Measurements from ENCODE around the gene PPP6R2. TPM values are rescaled to one million over a fixed set of nuclear protein-coding genes. Genes with fewer than 3 reads are reported as not detected.
"Not testable (repeated sequence)": the region's sequence is repeated elsewhere in the genome, so short reads cannot be mapped to it uniquely, and the experiment has no call there.

PPP6R2 gene
- polyA plus RNA-seq, 3 donors = 9.1 to 74.5 (median 10.3) TPM

DNA sequence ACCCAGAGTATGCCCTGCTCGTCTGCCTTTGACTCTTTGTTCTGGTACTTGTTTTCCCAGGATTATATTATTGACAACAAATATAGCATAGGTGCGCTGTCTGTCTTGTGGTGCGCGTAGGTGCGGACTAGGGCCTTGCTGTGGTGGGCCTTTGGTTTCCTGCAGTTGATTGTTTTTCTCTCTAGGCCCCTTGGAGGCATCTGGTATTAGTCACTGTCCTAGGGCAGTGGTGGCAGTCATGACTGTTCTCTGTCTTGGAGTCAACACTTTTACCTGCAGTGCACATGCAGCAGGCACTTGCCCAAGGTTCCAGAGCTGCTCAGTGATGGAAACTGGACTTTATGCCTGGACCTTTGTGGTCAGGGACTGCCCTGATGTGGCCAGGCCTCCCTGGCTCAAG, 18.6 kb downstream of the PPP6R2 start:
- Mint-ChIP-seq H3K9me3 (peaks cover 0 to 2% (median 0%) of the 10 kb centered on the region in 7 donors), H3K4me1 (peaks cover 13% of the 10 kb centered on the region), H3K27ac (peak overlapping the region in 1 of 7 donors; percentile 26), H3K36me3 (peaks cover 36 to 47% of the 10 kb centered on the region in 2 donors), H3K27me3 (ENCODE audit: low read depth in 3 of 3) (no peaks in the 10 kb centered on the region), H3K4me3 (no peak overlapping the region)
- Histone ChIP-seq H3K79me2 (ENCODE audit: insufficient read depth, low read length) (peaks cover 94% of the 10 kb centered on the region), H2AFZ (ENCODE audit: insufficient read depth, low read depth, low read length, poor library complexity, severe bottlenecking) (no peak overlapping the region), H3K9me3 (replicated peaks in 1 of 2; ENCODE audit: control insufficient read depth in 1 of 2, insufficient read depth in 1 of 2, low read length in 2 of 2) (no peaks in the 10 kb centered on the region), H3K36me3 (replicated peaks in 1 of 2; ENCODE audit: control insufficient read depth in 1 of 2, insufficient read depth in 2 of 2, low read length in 2 of 2) (peaks cover 17 to 48% of the 10 kb centered on the region in 2 donors), H3K4me1 (ENCODE audit: control insufficient read depth in 1 of 2, insufficient read depth in 2 of 2, low read length in 2 of 2) (no peaks in the 10 kb centered on the region), H3K9ac (ENCODE audit: insufficient read depth, low read length, poor library complexity, severe bottlenecking) (no peak overlapping the region), H3K4me3 (replicated peaks in 1 of 3; ENCODE audit: low read depth in 2 of 3, low read length in 3 of 3) (no peak overlapping the region), H3K27me3 (ENCODE audit: control insufficient read depth in 2 of 2, insufficient read depth in 2 of 2, low read length in 2 of 2) (no peaks in the 10 kb centered on the region), H4K20me1 (ENCODE audit: insufficient read depth, low read length) (peaks cover 95% of the 10 kb centered on the region), H3K4me2 (replicated peaks; ENCODE audit: extremely low read depth, low read length, poor library complexity, severe bottlenecking) (no peak overlapping the region), H3K27ac (ENCODE audit: low read depth in 1 of 2, low read length in 2 of 2) (no peak overlapping the region)
- no peak for DNase-seq
- intact Hi-C loops (cut with micrococcal nuclease) = no loop called here
- WGBS (ENCODE audit: insufficient coverage) = 92% methylated on average over 4 of the region's 5 CpGs
- TF ChIP-seq CTCF (IDR thresholded peaks at IDR 0.05) = no peak

- Histone ChIP-seq H3K79me2 (ENCODE audit: insufficient read depth, low read length) (peaks cover 94% of the 10 kb centered on the region), H3K4me1 (ENCODE audit: control insufficient read depth in 1 of 2, insufficient read depth in 2 of 2, low read length in 2 of 2) (no peaks in the 10 kb centered on the region), H3K9me3 (replicated peaks in 1 of 2; ENCODE audit: control insufficient read depth in 1 of 2, insufficient read depth in 1 of 2, low read length in 2 of 2) (no peaks in the 10 kb centered on the region), H3K4me2 (replicated peaks; ENCODE audit: extremely low read depth, low read length, poor library complexity, severe bottlenecking) (no peak overlapping the region), H2AFZ (ENCODE audit: insufficient read depth, low read depth, low read length, poor library complexity, severe bottlenecking) (no peak overlapping the region), H3K27me3 (ENCODE audit: control insufficient read depth in 2 of 2, insufficient read depth in 2 of 2, low read length in 2 of 2) (no peaks in the 10 kb centered on the region), H4K20me1 (ENCODE audit: insufficient read depth, low read length) (peaks cover 94% of the 10 kb centered on the region), H3K9ac (ENCODE audit: insufficient read depth, low read length, poor library complexity, severe bottlenecking) (no peak overlapping the region), H3K27ac (ENCODE audit: low read depth in 1 of 2, low read length in 2 of 2) (peak overlapping the region in 1 of 2 donors; percentile 17), H3K4me3 (replicated peaks in 1 of 3; ENCODE audit: low read depth in 2 of 3, low read length in 3 of 3) (no peak overlapping the region), H3K36me3 (replicated peaks in 1 of 2; ENCODE audit: control insufficient read depth in 1 of 2, insufficient read depth in 2 of 2, low read length in 2 of 2) (peaks cover 24 to 55% of the 10 kb centered on the region in 2 donors)
- TF ChIP-seq CTCF (IDR thresholded peaks at IDR 0.05) = no peak
- Mint-ChIP-seq H3K4me1 (peaks cover 12% of the 10 kb centered on the region), H3K36me3 (peaks cover 45 to 61% of the 10 kb centered on the region in 2 donors), H3K9me3 (peaks cover 0 to 2% (median 0%) of the 10 kb centered on the region in 7 donors), H3K27me3 (ENCODE audit: low read depth in 3 of 3) (no peaks in the 10 kb centered on the region), H3K27ac (peak overlapping the region in 1 of 7 donors; percentile 62), H3K4me3 (no peak overlapping the region)
- WGBS (ENCODE audit: insufficient coverage) = 100% methylated on average over 4 of the region's 8 CpGs
- no peak for DNase-seq
- intact Hi-C loops (cut with micrococcal nuclease) = no loop called here
Measured at GRCh38 chr22:50363166-50363802, 20.2 kb downstream of the PPP6R2 start.

DNA sequence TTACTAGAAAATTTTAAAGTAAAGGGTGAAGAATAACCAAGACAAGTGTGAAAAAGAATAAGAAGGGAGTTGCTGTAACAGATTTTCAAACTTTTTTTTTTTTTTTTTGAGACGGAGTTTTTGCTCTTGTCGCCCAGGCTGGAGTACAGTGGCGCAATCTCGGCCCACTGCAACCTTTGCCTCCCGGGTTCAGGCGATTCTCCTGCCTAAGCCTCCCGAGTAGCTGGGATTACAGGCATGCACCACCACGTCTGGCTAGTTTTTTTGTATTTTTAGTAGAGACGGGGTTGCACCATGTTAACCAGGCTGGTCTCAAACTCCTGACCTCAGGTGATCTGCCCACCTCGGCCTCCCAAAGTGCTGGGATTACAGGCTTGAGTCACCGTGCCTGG, 20.7 kb downstream of the PPP6R2 start:
- H2AFZ ChIP-seq (ENCODE audit: insufficient read depth, low read depth, low read length, poor library complexity, severe bottlenecking); DNase-seq; H3K9me3 Mint-ChIP-seq; H3K27me3 ChIP-seq (ENCODE audit: control insufficient read depth in 2 of 2, insufficient read depth in 2 of 2, low read length in 2 of 2); H3K9me3 ChIP-seq (replicated peaks in 1 of 2; ENCODE audit: control insufficient read depth in 1 of 2, insufficient read depth in 1 of 2, low read length in 2 of 2); H3K4me1 ChIP-seq (ENCODE audit: control insufficient read depth in 1 of 2, insufficient read depth in 2 of 2, low read length in 2 of 2); H3K27ac Mint-ChIP-seq; H3K4me3 ChIP-seq (replicated peaks in 1 of 3; ENCODE audit: low read depth in 2 of 3, low read length in 3 of 3); H3K4me2 ChIP-seq (replicated peaks; ENCODE audit: extremely low read depth, low read length, poor library complexity, severe bottlenecking); H3K27ac ChIP-seq (ENCODE audit: low read depth in 1 of 2, low read length in 2 of 2); H3K4me3 Mint-ChIP-seq; intact Hi-C loops (cut with micrococcal nuclease); H3K27me3 Mint-ChIP-seq (ENCODE audit: low read depth in 3 of 3); H3K9ac ChIP-seq (ENCODE audit: insufficient read depth, low read length, poor library complexity, severe bottlenecking): not testable (repeated sequence)
- peaks cover 24 to 59% of the 10 kb centered on the region in 2 donors for H3K36me3 ChIP-seq (replicated peaks in 1 of 2; ENCODE audit: control insufficient read depth in 1 of 2, insufficient read depth in 2 of 2, low read length in 2 of 2)
- Mint-ChIP-seq H3K36me3 (peaks cover 46 to 64% of the 10 kb centered on the region in 2 donors), H3K4me1 (peaks cover 12% of the 10 kb centered on the region)
- H3K79me2 ChIP-seq (ENCODE audit: insufficient read depth, low read length) = peaks cover 88% of the 10 kb centered on the region
- peaks cover 89% of the 10 kb centered on the region for H4K20me1 ChIP-seq (ENCODE audit: insufficient read depth, low read length)
- WGBS (ENCODE audit: insufficient coverage) = 92% methylated on average over 8 of the region's 11 CpGs
